ENCODE measurements around the gene ZNF416.
A peak's percentile ranks its signal among the peaks of the same experiment; 100 is the strongest.

Gene ZNF416

GRCh38 chr19:57546513-57546912, 32.2 kb downstream of the ZNF416 start:
- TF ChIP-seq PPARA (CRISPR knock-in tag; IDR thresholded peaks at IDR 0.05; ENCODE audit: borderline replicate concordance) (no peak), ZFP3 (CRISPR knock-in tag; IDR thresholded peaks at IDR 0.05) (no peak), GLIS3 (CRISPR knock-in tag; IDR thresholded peaks at IDR 0.05) (no peak), CREB5 (CRISPR knock-in tag; IDR thresholded peaks at IDR 0.05; ENCODE audit: low read depth) (no peak), ZNF70 (CRISPR knock-in tag; IDR thresholded peaks at IDR 0.05) (no peak), CSRNP3 (CRISPR knock-in tag; IDR thresholded peaks at IDR 0.05) (no peak), SNAI2 (CRISPR knock-in tag; IDR thresholded peaks at IDR 0.05) (no peak), ZFP30 (CRISPR knock-in tag; IDR thresholded peaks at IDR 0.05) (no peak), ZNF565 (CRISPR knock-in tag; conservative IDR thresholded peaks at IDR 0.05; ENCODE audit: low read depth) (no peak), CSDC2 (CRISPR knock-in tag; IDR thresholded peaks at IDR 0.05) (no peak), ZC3H10 (CRISPR knock-in tag; IDR thresholded peaks at IDR 0.05) (no peak), OSR1 (CRISPR knock-in tag; IDR thresholded peaks at IDR 0.05) (no peak), ESRRG (CRISPR knock-in tag; IDR thresholded peaks at IDR 0.05) (no peak), ZNF8 (CRISPR knock-in tag; IDR thresholded peaks at IDR 0.05) (no peak), POU6F1 (CRISPR knock-in tag; IDR thresholded peaks at IDR 0.05; ENCODE audit: borderline replicate concordance, low read depth) (no peak), TCF4 (CRISPR knock-in tag; IDR thresholded peaks at IDR 0.05; ENCODE audit: borderline replicate concordance) (no peak), TOX (CRISPR knock-in tag; IDR thresholded peaks at IDR 0.05; ENCODE audit: borderline replicate concordance) (no peak)
- no peak for ATAC-seq

GRCh38 chr19:57537953-57538547, 40.7 kb downstream of the ZNF416 start:
- no peak for ATAC-seq
- no peak for TF ChIP-seq ZNF70 (CRISPR knock-in tag; IDR thresholded peaks at IDR 0.05)

GRCh38 chr19:57527136-57527881, 51.4 kb downstream of the ZNF416 start, which contains the start of gene ZNF549:
ZNF549 (plus strand) TSS chr19:57527356; CDS start chr19:57527574, 218 bp downstream.
- no peak for TF ChIP-seq ZC3H10 (CRISPR knock-in tag; IDR thresholded peaks at IDR 0.05)
- TF ChIP-seq ZFP3 (CRISPR knock-in tag; IDR thresholded peaks at IDR 0.05): peak; percentile 77
- TF ChIP-seq SNAI2 (CRISPR knock-in tag; IDR thresholded peaks at IDR 0.05): no peak
- peak; percentile 100 for ATAC-seq

Data from SK-N-SH treated with all-trans-retinoic acid at 6 μM for 48 hours (cell line).